ENCODE data around the gene MYL12B.
"Not testable (repeated sequence)": the region's sequence is repeated elsewhere in the genome, so short reads cannot be mapped to it uniquely, and the experiment has no call there.

The MYL12B gene

DNA sequence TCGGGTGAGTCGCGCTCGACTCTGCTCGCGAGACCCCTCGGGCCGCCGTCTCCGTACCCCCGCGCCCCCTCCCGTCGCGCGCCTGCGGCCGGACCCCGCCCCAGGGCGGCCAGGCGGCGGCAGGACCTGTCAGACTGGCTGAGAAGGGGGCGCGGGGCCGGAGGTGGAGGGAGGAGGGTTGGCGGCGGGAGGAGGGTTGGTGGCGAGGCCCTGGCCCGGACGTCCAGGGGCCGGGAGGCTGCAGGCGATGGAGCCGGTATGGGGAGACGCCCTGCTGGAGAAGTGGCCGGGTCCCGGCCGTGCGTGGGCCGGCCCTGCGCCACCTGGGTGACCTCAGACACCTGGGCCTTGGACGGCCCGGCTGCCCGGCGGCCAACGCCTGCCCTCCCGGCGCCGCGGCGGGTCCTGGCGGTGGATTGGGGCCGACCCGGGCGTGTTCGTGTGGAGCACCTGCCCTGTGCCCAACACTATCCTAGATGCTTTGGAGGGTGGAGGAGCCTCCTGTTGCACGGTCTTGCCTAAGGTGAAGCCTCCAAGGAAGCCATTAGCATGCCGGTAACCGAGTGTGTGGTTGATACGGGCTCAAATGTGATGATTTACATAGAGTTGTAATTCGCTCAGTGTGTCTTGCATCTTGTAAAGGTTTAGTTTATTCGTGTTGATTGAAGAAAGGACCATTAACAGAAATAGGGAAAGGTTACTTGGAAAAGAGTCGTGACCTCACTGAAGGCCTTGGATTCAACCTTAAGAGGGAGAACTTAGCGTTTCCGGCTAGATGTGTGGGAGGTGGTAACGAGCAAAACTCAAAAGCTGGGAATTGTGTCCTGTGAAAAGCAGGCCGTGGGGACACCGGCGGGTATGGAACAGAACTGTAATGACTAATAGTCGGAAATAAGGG lies 550 bp downstream of the MYL12B start:
- peak in 9 of 51 donors; percentile 5 to 61 (median 31) for DNase-seq

DNA sequence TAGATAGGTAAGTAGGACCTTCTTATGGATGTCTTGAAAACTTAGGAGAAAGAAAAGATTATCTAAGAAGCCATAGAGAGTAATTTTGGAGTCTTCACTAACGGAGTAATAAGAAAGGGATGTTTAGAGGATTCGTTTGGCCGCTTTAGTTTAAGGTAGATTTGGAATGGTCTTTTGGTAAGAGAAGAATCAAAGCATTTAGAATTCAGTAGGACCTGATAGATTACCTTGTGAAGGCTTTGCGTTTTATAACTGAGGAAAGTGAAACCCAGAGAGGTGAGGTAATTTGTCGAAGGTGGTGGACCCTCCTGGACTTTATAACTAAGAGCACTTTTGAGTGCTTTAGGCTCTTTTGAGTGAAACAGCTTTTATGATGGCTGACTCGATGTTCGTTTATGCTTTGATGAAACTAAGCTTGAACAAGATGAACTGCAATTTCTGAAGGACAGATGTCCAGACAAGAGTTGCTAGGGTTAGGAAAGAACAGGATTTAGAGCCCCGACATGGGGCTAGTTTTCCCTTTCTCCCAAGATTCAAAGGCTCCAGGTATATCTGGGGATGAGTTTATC lies 1.3 kb downstream of the MYL12B start:
- no peak for DNase-seq

DNA sequence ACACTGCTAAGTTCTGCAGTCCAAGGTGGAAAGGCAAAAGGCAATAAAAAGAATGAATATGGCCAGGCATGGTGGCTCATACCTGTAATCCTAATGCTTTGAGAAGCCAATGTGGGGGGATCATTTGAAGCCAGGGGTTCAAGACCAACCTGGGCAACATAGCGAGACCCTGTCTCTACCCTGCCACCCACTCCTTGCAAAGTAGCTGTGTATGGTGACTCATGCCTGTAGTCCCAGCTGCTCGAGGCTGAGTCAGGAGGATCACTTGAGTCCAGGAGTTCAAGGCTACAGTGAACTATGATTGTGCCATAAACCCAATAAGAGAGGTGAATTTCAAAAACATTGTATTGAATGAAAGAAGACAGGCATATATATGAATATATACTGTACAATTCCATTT lies 2.4 kb downstream of the MYL12B start:
- no peak for DNase-seq

DNA sequence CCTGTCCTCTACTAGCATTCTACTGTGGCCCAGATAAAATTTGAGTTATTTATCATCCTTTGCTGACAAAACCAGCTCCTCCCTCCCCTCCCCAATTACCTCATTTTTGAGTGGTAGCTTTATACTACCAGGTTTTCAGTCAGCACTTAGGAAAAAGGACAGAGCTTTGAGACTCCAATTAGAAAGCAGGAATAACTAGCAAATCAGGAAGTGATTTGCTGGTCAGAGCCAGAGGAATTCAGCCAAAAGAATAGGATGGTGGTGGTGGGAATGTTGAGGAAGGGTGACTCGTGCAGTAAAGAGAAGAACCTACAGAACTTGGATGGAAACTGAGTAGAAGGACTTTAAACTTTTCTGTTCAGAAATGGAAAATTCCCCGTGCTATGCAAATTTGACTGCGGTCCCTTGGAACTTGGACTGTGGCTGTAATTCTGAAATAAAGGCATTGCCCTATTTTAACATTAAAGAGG lies 3.7 kb downstream of the MYL12B start:
- no peak for DNase-seq

DNA sequence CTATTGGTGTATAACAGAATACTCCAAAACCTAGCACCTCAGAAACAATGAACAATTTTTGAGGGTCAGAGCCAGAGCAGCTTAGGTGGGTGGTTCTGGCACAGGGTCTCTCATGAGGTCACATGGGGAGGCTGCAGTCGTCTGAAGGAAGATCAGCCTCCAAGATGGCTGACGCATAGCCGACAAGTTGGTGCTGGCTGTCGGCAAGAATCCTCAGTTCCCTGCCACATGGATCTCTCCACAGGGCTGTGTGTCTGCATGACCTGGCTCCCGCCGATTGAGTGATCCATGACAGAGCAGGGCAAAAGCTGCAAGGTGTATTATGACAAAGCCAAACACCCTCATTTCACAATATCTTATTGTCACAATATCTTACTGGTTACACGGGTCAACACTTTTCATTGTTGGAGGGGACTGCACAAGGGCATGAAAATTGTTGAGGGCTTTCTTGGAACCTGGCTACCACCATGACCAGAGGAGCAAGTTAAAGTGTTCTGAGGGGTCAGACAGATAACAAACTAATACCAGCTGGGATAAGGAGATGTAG lies 4.2 kb downstream of the MYL12B start:
- DNase-seq: no peak

DNA sequence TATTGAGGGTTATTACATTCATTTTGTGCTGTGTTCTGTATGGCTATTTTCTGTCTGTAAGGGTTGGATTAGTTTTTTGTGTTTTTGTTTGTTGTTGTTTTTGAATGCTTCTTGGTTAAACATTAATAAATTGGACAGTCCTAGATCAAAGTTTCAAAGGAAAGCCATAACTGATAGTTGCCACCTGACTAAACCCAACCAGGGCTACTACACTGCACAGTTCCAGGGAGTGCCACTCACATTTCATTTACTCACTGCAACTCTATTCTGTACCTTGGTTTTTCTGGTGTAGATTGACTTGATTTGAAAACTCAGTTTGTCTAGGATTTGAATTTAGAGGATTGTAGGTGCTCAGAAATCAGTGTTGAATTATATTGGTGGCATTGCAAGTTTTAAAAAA lies 6.4 kb downstream of the MYL12B start:
- no peak for DNase-seq

DNA sequence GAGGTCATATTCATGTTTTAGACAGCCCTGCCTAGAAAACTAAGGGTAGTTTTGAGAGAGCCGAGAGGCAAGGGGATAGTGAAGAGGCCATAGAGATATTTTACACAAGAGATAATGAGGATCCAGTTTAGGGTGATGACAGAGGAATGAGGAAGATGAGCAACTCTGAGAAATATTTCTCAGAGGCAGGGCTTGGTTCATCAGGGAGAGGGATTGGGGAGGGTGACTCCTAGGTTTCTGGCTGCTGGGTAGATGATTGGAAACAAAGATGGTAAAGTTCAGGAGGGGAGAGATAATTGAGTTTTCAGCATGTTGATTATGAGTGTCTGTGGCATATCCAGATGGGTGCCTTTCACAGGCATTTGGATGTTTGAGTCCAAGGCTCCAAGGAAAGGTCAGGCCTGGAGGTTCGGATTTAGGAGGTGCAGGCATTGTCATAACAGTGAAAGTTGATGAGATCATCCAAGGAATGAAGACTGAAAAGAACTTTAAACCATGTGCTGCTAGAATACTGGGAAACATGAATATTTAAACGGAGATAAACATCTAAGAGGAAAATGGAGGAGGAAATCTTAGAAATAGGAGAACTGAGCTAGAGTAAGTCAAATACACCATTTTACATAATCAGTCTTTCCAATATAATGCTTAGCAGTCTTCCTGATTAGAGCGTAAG lies 7.4 kb downstream of the MYL12B start:
- no peak for DNase-seq

DNA sequence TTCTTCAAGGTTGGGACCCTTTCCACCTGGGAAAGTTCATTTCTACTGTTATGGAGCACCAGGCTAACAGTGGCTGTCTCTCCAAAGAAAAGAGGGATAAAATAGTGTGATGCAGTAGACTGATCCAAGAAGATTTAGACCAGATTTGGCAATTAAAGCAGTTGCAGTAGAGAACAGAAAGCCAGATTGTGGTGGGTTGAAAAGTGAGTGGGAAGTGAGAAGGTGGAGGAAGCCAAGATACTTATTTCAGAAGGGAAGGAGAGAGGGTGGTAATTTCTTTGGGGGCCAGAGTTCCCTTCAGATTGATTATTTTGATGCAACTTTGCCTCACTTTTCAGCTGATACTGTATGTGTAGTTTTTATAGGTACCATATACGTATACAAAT lies 8.0 kb downstream of the MYL12B start:
- no peak for DNase-seq

DNA sequence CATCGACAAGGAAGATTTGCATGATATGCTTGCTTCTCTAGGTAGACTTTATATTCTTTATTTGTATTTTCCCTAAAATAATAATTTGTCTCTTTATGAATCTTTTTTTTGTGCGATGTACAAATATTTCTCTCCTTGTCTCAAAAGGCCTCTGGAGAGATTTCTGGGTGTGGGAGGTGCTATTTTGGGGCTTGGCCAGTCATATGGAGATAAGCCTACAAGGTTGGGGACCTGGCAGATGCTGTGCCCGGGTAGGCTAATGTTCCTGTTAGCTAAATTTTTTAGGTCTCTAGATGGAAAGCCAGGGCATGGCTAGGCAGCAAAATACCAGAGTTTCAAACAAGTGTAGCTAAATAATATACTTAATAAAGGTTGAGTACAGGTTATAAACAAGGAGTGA lies 11.1 kb downstream of the MYL12B start:
- no peak for DNase-seq

DNA sequence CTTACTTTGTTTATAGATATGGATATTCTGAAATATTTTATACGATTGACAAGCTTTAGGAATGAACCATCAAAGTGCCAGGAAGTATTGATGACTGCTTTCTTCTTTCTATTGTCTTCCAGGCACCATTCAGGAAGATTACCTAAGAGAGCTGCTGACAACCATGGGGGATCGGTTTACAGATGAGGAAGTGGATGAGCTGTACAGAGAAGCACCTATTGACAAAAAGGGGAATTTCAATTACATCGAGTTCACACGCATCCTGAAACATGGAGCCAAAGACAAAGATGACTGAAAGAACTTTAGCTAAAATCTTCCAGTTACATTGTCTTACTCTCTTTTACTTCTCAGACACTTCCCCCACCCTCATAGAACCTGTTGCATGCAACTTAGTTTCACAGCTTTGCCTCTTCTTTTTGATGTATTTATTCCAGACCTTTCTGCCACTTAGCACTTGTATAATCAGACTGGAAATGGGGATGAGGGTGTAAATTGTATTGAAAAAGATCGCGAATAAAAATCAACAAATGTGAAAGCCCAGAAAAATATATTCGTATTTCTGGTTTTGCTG lies 15.8 kb downstream of the MYL12B start:
- DNase-seq: not testable (repeated sequence)

DNA sequence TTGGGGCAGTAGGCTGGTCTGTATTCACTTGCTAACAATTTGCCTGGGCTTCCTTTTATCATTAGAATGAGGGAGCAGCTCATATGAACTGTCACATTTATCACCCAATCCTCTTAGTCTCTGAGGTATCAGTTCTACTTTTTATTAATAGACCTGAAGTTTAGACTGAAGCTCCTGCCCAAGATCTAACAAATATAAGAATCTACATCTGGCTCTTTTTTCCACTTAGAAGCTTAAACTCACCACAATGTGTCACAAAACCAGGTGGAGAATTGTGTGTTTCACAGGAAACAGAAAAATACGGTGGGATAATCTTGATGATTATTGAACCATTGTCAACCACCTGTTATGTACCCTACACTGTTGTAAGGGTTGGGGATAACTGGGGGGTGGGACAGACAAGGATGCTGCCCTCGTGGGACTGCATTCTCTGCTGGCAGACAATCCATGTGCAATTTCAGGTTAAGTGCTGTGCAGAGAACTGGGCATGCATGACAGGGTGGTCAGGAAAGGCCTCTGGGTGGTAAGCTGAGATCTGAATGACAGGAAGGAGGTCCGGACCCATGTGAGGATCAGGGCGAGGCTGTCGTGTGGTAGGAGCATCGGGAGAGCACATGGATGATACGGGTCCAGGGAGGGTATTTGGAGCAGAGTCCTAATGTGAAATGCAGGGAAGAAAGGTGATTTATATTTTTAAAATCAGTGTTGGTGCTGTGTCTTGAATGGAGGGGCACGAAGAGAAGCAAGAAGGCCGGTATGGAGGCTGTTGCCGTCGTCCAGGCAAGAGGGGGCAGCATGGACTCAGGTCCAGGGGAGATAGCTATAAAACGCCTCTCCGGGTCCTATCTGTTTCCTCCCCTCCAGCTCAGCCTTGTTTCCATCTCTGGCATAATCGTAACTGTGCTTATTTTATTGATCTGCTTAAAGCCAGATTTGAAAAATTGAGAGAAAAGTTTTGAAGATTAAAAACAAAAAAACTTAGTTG lies 17.6 kb downstream of the MYL12B start:
- DNase-seq: no peak

DNA sequence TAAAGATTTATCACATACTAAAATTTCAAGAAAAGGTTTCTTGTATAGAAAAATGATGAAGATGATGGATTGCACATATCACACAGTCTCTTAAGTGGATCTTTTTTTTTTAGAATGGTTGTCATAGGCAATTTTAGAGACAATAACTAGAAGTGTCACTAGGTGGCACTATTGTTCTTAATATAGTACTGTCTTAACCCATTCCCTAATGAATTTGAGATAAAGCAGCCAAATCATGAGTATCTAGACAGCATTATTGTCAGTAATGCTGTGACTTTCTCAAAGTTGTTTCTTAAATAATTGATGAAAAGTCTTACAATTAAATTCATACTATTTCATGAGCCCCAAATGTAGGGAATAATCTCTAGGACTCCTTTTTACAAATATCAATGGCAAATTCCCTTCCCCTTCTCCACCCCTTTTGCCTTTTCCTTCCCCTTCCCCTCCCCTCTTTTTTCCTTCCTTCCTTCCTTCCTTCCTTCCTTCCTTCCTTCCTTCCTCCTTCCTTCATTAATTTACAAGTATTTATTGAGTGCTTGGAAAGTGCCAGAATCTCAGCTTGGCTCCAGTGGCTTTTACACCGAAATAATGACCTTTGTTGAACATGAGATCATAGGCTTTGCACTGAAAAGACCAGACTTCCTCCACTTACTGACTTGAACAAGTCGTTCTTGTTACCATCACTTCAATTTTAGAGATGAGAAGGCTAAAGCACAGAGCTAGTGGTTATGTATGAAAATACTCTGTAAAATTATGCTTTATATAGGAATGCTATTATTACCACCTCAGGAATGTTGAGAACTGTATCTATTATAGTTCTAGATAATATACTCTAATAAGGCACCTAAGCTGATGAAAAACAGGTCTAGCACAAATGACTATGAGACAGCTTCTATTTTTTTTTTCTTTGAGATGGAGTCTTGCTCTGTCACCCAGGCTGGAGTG lies 19.8 kb downstream of the MYL12B start:
- DNase-seq: peak in 2 of 51 donors; percentile 15 to 68

DNA sequence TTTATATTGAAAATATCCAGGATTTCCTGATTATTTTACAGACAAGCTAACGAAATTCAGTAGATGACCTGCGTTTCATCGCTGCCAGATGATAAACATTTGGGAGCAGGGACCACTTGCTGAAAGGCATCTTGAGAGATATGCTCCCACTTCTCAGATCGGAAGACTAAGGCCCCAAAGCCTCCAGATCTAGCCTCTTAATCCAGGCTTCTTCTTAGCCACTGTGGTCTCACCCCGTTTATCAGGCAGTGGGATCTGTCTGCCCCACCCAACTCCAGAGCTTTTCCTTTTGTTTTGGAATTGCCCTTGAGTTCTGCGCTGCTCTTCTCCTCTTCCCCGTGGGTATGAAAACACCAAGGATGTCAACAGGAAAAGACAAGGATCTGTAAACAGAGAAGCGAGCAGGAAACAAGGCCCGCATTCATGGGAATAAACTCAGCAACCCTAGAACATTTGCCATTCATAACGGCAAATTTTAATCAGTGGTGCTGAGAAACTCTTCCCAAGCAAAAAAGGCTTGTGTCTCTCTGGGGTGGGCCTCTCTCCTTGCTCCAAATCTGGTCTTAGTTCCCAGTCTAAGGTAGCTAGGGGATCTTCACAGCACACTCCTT lies 21.4 kb downstream of the MYL12B start:
- peak in 3 of 51 donors; percentile 17 to 73 (median 71) for DNase-seq

DNA sequence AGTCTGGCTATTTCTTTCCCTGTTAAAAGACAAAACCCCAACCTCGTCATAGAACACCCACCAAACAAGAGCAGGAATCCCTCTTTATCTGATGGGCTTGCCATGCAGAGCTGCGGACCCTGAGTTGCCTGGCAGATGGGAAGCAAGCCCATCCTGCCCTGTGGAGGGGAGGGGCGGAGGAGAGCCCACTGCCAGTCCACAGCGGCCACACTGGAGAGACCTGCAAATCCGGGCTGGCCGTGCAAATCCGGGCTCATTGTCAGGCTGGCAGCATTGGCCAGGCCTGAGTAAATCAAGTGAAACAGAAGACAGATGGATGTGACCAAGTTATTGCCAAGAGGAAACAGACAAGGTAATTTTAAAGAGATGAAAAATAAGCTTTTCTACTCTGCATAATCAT lies 22.0 kb downstream of the MYL12B start:
- peak in 33 of 51 donors; percentile 8 to 73 (median 26) for DNase-seq

DNA sequence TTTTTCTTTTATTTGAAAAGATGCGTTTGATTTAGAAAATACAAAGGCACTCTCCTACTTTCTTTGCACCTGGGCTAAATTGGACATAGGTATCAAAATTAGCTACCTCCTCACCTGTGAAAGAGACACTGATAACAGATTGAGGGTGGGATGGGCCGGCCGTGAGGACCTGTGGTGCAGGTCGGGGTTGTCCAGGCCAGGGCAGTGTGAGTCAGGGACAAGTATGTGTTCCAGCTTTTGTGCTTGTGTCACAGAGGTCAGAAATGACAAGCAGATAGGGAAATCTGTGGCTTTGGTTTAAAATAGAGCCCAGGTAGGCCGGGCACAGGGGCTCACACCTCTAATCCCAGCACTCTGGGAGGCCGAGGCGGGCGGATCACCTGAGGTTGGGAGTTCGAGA lies 22.6 kb downstream of the MYL12B start:
- DNase-seq: no peak

DNA sequence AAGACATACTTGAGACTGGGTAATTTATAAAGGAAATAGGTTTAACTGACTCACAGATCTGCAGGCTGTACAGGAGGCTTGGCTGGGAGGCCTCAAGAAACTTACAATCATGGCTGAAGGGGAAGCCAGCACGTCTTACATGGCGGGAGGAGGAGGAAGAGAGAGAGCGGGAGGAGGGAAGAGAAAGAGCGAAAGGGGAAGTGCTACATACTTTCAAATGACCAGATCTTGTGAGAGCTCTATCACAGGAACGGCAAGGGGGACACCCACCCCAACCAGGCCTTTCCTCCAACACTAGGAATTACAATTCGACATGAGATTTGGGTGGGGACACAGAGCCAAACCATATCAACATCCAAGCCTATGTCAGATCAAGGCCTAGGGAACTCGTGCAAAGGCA lies 24.2 kb downstream of the MYL12B start:
- DNase-seq: no peak

DNA sequence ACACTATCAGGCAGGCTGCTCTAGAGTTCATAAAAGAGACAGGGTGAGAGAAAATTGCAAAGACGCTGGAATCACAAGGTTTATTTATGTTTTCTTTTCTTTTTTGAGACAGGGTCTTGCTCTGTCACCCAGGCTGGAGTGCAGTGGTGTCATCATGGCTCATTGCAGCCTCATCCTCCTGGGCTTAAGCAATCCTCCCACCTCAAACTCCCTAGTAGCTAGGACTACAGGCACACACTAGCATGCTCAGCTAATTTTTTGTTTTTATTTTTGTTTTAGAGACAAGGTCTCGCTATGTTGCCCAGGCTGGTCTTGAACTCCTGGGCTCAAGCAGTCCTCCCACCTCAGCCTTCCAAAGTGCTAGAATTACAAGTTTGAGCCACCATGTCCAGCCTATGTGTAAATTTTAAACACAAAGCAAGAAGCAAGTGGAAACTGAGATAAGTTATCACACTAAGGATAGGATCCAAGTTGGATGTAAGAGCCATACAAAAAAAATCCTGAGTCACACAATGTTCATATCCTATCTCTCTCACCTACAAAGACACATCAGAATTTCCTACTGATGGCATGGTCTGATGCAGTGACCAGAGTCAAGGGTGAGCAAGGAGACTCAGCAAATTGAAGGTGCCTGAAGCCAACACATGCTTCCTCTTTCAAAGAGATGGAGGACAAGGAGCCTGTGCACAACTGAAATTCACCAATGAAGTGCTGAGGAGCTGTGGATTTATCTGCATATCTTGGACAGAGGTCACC lies 31.4 kb downstream of the MYL12B start:
- no peak for DNase-seq

DNA sequence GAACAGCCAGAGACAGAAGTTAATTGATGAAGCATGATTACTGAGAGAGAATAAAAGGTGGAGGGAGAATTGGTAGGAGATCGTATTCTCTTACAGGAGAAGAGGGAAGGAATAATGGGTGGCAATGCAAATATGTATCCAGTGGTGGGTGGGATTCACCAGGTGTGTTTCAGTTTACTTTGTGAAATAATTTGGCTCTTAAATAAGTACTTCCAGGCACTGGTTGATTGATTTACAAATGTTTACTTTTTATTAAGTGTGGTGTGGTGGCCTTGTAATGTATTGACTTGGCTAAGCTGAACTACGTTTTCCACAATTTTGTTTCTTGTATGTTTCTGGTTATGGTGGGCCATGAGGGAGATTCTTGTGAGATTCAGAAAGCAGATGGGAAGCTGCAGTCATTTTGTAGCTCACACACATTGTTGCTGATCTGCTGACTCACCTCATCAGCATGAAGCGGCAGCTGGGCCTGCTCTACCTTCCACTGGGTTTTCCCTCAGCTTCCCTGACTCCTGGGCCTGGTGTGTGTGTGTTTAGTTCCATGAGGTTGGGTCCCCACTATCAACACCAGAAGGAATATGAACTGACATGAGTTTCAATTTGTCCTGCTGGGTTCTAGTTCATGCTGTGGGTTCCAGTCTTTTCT lies 32.6 kb downstream of the MYL12B start:
- no peak for DNase-seq
